Caco-2 (cell line): ENCODE measurements around the gene MBNL2. TPM values are rescaled to one million over a fixed set of nuclear protein-coding genes. Genes with fewer than 3 reads are reported as not detected.

Experiments used
- BruUV-seq: library from RNA; stranded (reverse); fragments of 400-500 nt; replicated peaks from 2 replicates; lab custom pipeline; 2021; lab: Mats Ljungman, UMichigan
- CTCF ChIA-PET: fragments of 300-600 bp; sonication (Branson Sonifier 250); formaldehyde crosslinking; loops from one replicate; lab custom pipeline; 2022; ENCODE audit warnings: antibody characterized with exemption; lab: Charles Lee
- POLR2A ChIA-PET: fragments of 300-600 bp; sonication (Branson Sonifier 250); formaldehyde crosslinking; loops from one replicate; lab custom pipeline; 2022; ENCODE audit warnings: antibody characterized with exemption; lab: Charles Lee
- DNase-seq, 2 experiments: peaks; one replicate each; pipeline versions ENCODE4 v3.0.0 to v3.0.0-alpha.2; 2020 to 2022
- H3K27me3 ChIP-seq: replicated peaks from 2 replicates; pipeline ENCODE4 v1.6.0; 2011; ENCODE audit warnings: low read length; ENCODE audit not compliant: control insufficient read depth, insufficient read depth
- H3K36me3 ChIP-seq: 2 replicates; pipeline ENCODE4 v1.5.1; 2011; ENCODE audit warnings: low read length; ENCODE audit not compliant: control insufficient read depth, insufficient read depth
- H3K4me1 ChIP-seq: fragments of 250-450 bp; sonication (Bioruptor Pico); 2 replicates; pipeline ENCODE4 v1.5.1; 2020; ENCODE audit warnings: mild to moderate bottlenecking
- H3K4me3 ChIP-seq: 2 replicates; pipeline ENCODE4 v1.5.1; 2011; ENCODE audit warnings: low read depth, mild to moderate bottlenecking, control low read depth, low read length
- H3K9me3 ChIP-seq: fragments of 250-450 bp; sonication (Bioruptor Pico); 2 replicates; pipeline ENCODE4 v1.5.1; 2020; ENCODE audit warnings: mild to moderate bottlenecking, moderate library complexity
- H3K27ac Mint-ChIP-seq: one replicate; pipeline ENCODE4 v1.8.0; 2022; ENCODE audit warnings: mixed read lengths; ENCODE audit not compliant: unreplicated experiment
- H3K27me3 Mint-ChIP-seq: one replicate; pipeline ENCODE4 v1.8.0; 2022; ENCODE audit warnings: mixed read lengths; ENCODE audit not compliant: insufficient read depth, unreplicated experiment
- H3K36me3 Mint-ChIP-seq: one replicate; pipeline ENCODE4 v1.8.0; 2022; ENCODE audit warnings: mild to moderate bottlenecking, mixed read lengths; ENCODE audit not compliant: insufficient read depth, unreplicated experiment
- H3K4me1 Mint-ChIP-seq: one replicate; pipeline ENCODE4 v1.8.0; 2022; ENCODE audit warnings: low read depth, mixed read lengths; ENCODE audit not compliant: unreplicated experiment
- H3K4me3 Mint-ChIP-seq: one replicate; pipeline ENCODE4 v1.8.0; 2022; ENCODE audit warnings: mild to moderate bottlenecking, moderate library complexity, mixed read lengths; ENCODE audit not compliant: unreplicated experiment
- H3K9me3 Mint-ChIP-seq: one replicate; pipeline ENCODE4 v1.8.0; 2022; ENCODE audit warnings: mixed read lengths; ENCODE audit not compliant: unreplicated experiment
- CTCF ChIP-seq, 2 experiments: fragments of 200-600 bp in 1 of 2; IDR thresholded peaks; 1 replicate in 1 of 2; 2 replicates in 1 of 2; pipeline versions ENCODE4 v1.5.1 to v1.8.0; 2011 to 2022; ENCODE audit warnings: antibody characterized with exemption in 1 of 2, control low read depth in 1 of 2, inconsistent platforms in 1 of 2, low read depth in 1 of 2, low read length in 1 of 2, mild to moderate bottlenecking in 1 of 2, moderate library complexity in 1 of 2; ENCODE audit not compliant: insufficient read depth in 1 of 2, severe bottlenecking in 1 of 2, unreplicated experiment in 1 of 2
- intact Hi-C: fragments of 100-400 bp; cut with micrococcal nuclease; formaldehyde crosslinking; loops from one replicate; pipeline ENCODE4 v1.10.0; 2022; ENCODE audit not compliant: unreplicated experiment
- total RNA-seq: library from RNA; stranded (reverse); gene quantifications from 2 replicates; pipeline ENCODE4 v1.2.3, GENCODE V29; 2022

The MBNL2 gene
- total RNA-seq, 1 experiment from 2014 or later = 41.6 TPM

DNA sequence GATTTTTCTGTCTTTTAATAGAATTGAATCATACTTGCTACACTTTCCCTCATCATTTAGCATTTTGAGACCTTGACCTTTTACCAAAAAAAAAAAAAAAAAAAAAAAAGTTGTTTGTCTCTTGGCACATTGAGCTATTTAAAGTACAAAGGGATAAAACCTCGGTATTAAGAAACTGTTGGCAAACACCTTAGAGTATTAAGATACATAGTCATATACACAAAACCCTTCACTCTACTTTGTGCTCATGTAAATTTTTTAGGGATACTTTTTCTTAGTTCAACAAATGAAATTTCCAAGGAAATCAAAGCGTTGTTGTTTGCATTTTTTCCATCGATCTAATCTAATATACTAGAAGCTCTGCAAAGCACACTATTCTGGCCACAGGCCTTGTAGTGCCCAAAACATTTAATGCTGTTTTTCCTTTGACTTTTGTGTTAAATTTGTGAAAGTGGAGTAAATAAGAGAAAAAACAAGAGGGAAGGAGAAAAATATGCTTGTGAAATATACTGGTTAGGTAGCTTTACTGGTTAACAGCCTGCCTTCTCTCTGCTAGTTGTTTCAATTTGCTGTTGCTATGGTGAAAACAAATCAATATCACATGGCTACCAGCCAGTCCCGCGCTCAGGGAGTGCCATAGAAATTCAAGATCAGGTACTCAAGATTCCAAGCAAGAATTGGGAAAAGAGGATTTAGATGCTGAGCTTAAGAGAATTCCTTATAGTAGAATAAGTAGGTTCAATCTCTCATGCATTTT, 2.6 kb downstream of the MBNL2 start:
- H3K4me1 Mint-ChIP-seq = peaks cover 40% of the 10 kb centered on the region
- Histone ChIP-seq H3K9me3 (no peaks in the 10 kb centered on the region), H3K4me3 (peak overlapping the region; percentile 51), H3K36me3 (no peaks in the 10 kb centered on the region), H3K27me3 (no peaks in the 10 kb centered on the region), H3K4me1 (peaks cover 50% of the 10 kb centered on the region)
- peaks cover 31% of the 10 kb centered on the region for H3K36me3 Mint-ChIP-seq
- CTCF ChIA-PET = interaction anchor here (0.6 to 3.8 kb wide), 2 partner anchors 84 to 115 kb away, joined by 4 to 38 read pairs; no protein-coding TSS in a partner anchor
- peak overlapping the region; percentile 95 for H3K4me3 Mint-ChIP-seq
- peak in 1 of 2 experiments; percentile 29 for DNase-seq
- TF ChIP-seq CTCF (IDR thresholded peaks at IDR 0.05; ENCODE audit: insufficient read depth in 1 of 2, low read depth in 1 of 2, low read length in 1 of 2, severe bottlenecking in 1 of 2, unreplicated experiment in 1 of 2) = no peak
- POLR2A ChIA-PET = interaction anchor here (0.7 kb wide), 1 partner anchor 1410 kb away, joined by 4 read pairs; no protein-coding TSS in a partner anchor
- intact Hi-C loops = no loop called here
- BruUV-seq = no TSS peak
- no peaks in the 10 kb centered on the region for H3K27me3 Mint-ChIP-seq
- H3K9me3 Mint-ChIP-seq = no peaks in the 10 kb centered on the region
- H3K27ac Mint-ChIP-seq = no peak overlapping the region

DNA sequence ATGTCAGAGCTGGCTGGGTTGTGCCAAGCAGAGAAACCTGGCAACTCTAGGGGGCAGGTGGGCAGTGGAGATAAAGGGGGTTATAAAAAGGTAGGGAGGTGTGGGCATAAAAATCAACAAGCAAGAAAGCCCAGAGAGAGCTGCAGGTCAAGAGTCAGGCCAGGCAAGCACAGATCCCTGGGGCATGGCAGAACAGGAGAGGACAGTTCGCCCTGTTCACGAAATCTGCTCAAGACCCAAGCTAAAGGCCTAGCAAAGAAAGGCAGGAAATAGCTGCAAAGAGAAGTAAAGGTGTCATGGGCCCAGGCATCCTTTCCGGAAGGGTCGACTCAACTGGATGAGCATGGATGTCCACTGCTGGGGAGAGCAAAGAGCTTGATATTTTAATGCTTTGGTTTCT, 3.4 kb downstream of the MBNL2 start:
- Mint-ChIP-seq H3K4me3 (peak overlapping the region; percentile 95), H3K9me3 (no peaks in the 10 kb centered on the region), H3K27ac (no peak overlapping the region), H3K36me3 (peaks cover 32% of the 10 kb centered on the region), H3K4me1 (peaks cover 40% of the 10 kb centered on the region), H3K27me3 (no peaks in the 10 kb centered on the region)
- Histone ChIP-seq H3K27me3 (no peaks in the 10 kb centered on the region), H3K9me3 (no peaks in the 10 kb centered on the region), H3K4me3 (no peak overlapping the region), H3K36me3 (no peaks in the 10 kb centered on the region), H3K4me1 (peaks cover 45% of the 10 kb centered on the region)
- intact Hi-C loops = no loop called here
- DNase-seq = no peak
- ChIA-PET POLR2A (no interaction called here), CTCF (interaction anchor here (3.8 kb wide), 1 partner anchor 116 kb away, joined by 38 read pairs; no protein-coding TSS in a partner anchor)
- BruUV-seq = no TSS peak
- TF ChIP-seq CTCF (IDR thresholded peaks at IDR 0.05; ENCODE audit: insufficient read depth in 1 of 2, low read depth in 1 of 2, low read length in 1 of 2, severe bottlenecking in 1 of 2, unreplicated experiment in 1 of 2) = no peak

DNA sequence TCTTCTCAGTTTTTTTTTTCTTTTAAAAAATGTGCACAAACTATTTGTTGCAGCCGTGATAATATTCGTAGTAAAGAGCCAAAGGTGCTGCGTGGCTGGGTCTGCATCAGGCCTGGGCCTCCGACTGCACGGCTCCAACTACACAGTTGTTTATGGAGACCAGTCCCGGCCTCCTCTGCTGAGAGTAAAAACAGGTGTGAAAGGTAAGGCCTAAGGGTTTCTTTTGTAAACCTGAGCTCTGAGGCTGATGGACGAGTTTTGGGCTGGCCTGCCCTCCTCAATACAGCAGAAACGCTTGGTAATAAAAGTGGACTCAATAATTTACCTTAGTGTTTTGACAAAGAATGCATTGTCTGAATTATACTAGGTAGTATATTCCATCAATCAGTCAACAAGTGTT, 3.9 kb downstream of the MBNL2 start:
- Histone ChIP-seq H3K4me3 (no peak overlapping the region), H3K36me3 (no peaks in the 10 kb centered on the region), H3K4me1 (peaks cover 40% of the 10 kb centered on the region), H3K9me3 (no peaks in the 10 kb centered on the region), H3K27me3 (no peaks in the 10 kb centered on the region)
- peak overlapping the region; percentile 95 for H3K4me3 Mint-ChIP-seq
- H3K9me3 Mint-ChIP-seq = no peaks in the 10 kb centered on the region
- intact Hi-C loops = no loop called here
- BruUV-seq = no TSS peak
- ChIA-PET CTCF (no interaction called here), POLR2A (no interaction called here)
- TF ChIP-seq CTCF (IDR thresholded peaks at IDR 0.05; ENCODE audit: insufficient read depth in 1 of 2, low read depth in 1 of 2, low read length in 1 of 2, severe bottlenecking in 1 of 2, unreplicated experiment in 1 of 2) = no peak
- no peaks in the 10 kb centered on the region for H3K27me3 Mint-ChIP-seq
- no peak overlapping the region for H3K27ac Mint-ChIP-seq
- DNase-seq = no peak
- H3K4me1 Mint-ChIP-seq = peaks cover 37% of the 10 kb centered on the region
- H3K36me3 Mint-ChIP-seq = peaks cover 32% of the 10 kb centered on the region
